Kidney capillary endothelial cell (primary cell): ENCODE results near the gene HTRA1.

Experiments used
- DNase-seq: peaks from one replicate; pipeline ENCODE4 v3.0.0-alpha.2; 2018; ENCODE audit warnings: low spot score

The HTRA1 gene

DNA sequence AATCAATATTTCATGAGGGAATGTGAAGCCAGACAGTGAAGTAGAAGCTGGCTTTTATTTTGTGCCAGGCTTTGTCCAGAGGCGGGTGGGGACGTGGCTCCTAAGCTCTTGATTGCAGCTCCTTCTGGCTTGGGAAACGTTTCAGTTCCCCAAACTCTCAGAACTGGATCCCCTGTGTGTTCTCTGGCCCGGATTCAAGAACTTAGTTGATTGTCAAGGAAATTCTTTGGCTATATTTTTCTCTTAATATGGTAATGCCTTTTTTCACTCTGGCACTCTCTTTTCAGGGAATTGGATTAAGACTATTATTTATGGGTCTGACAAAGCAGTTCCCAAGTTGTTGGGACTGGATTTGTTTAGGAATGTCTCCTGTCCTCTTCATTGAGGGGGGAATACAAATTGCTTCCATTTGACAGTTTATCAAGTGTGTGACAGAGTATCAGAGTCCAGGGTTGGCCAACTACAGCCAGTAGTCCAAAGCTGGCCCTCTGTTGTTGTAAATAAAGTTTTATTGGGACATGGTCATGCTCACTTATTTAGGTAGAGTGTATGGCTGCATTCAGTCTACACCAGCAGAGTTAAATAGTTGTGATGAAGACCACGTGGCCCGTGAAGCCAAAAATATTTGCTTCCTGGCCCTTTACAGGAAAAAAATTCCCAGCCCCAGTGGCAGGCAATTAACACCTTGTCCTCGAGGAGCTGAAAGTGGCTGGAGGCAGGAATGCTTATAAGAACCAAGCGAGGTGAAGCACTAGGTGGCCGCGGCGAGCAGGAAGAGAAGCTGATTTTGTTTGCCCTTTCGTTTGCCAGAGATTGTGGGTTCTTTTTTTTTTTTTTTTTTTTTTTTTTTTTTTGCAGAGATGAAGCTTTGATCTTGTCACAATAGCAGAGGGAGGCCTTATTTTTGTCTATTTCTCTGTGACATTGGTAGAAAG lies 34.3 kb downstream of the HTRA1 start:
- DNase-seq: no peak

DNA sequence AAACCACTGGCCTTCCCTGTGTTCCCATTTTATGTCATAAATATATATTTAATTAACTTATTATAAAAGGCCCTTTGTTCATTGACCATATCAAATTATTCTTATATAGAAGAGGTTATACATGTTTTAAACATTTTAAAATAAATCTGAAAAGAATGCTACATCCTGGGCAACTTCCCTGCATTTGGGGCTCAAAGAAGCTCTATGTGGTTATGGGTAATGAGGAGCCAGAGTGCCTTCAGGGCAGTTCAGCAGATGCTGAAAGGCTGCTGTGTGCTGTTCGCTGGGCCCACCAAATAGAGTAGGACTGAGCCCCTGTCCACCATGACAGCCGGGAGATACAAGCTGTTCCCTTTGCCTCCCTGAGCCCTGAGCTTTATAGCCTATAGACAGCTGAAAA lies 35.9 kb downstream of the HTRA1 start:
- DNase-seq: no peak

DNA sequence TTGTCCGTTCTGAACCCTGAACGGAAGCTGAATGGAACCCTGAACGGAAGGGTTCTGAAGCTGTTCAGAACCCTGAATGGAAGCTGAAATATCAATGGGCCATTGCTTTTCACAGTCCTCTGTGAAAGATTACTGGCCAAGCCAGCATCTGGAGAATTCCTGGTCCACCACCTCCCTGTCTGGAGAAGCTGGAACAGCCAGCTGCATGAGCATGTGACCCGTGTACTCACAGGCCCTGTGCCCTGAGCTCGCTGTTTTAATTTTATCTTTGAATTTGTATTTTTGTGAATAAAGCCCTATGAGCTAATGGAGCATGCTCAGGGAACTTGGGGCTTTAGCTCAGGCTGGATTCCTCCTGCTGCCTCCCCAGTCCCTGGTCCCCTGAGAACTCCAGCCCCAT lies 37.2 kb downstream of the HTRA1 start:
- DNase-seq: no peak

DNA sequence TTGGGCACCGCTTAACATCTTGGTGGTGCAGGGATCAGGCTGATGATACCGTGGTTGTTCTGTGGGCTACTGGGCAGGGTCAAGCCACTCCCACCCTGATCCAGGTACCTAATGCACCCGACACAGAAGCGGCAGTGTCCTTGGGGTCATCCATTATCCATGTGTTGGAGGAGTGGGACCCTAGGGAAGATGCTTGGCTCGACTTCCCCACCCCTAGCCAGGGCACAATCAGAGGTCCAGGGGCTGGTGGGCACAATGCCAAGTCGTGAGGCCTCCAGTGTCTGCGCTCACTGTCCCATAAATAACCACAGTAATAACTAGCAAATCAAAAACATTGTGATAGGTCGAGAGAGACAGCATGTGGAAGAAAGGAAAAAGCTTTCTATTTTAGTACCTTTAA lies 37.7 kb downstream of the HTRA1 start:
- no peak for DNase-seq

DNA sequence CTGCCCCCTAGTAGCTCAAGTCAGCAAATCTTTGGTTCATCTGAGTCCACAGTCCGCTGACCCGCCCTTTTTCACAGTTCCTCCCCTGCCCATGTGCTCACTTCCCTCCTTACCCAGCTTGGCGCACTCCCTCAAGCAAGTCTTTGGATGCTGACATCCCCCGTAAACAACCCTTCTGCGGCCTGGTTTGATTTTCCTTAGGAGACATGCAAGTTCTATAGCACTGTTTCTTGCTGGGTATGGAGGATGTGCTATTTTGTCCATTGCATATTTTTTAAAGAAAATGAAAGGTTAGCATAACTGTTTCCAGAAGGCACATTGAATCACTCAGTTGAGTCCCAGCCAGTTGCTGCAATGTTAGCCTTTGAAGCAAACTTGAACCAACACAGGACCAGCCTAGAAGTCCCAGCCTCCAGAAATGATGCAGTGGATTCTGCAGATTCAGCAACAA lies 38.2 kb downstream of the HTRA1 start:
- no peak for DNase-seq

DNA sequence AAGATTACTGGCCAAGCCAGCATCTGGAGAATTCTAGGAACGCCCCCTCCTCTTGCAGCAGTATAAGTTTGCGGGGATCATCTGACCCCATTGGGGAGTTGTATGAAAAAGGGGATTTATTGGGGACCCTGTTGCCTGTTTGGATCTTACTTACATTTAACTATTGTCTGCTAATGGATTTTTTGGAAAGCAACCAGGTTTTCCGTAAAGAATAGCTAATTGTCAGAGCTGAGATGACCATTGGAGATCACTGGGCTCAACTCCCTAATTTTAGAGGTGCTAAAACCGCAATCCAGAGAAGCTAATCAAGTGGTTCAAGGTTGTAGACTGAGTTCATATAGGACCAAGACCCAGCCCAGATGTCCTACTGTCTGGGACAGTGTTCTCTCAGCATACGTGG lies 38.8 kb downstream of the HTRA1 start:
- DNase-seq: no peak

DNA sequence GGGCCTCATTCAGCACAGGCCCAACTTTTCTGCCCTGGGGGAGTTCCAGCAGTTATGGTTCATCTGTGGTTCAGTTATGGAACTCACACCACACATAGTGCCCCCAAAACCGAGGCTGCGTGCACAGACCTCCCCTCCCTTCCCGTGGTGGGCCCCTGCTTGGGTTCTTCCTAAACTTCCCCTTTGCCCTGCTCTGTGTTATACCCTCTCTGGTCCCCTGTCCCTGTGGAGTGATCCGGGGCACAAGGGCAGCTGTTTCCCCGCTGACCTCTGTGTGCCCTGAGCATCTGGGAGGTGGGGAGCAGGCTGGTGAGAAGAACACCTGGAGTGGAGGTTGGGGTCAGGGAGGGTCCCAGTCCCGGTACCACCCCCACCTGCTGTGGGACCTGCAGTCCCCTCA lies 39.4 kb downstream of the HTRA1 start:
- DNase-seq: no peak

DNA sequence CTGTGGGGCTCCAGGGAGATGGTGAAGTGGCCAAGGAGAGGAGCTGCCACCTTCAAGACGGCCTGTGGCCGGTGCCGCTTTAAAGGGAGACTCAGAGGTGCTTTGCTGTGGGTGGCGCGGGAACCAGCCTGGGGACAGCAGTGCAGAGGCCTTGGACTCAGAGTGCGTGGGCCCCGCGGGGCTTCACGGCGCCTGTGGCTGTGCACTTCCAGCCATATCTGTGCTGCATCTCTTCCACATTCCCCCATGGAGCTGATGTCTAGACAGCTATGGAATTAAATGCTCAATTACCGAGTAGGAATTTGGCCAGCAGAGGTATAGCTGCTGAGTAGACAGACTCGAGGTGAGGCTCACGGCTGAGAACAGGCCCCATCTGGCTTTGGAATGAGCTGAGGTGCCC lies 41.7 kb downstream of the HTRA1 start:
- DNase-seq: no peak

DNA sequence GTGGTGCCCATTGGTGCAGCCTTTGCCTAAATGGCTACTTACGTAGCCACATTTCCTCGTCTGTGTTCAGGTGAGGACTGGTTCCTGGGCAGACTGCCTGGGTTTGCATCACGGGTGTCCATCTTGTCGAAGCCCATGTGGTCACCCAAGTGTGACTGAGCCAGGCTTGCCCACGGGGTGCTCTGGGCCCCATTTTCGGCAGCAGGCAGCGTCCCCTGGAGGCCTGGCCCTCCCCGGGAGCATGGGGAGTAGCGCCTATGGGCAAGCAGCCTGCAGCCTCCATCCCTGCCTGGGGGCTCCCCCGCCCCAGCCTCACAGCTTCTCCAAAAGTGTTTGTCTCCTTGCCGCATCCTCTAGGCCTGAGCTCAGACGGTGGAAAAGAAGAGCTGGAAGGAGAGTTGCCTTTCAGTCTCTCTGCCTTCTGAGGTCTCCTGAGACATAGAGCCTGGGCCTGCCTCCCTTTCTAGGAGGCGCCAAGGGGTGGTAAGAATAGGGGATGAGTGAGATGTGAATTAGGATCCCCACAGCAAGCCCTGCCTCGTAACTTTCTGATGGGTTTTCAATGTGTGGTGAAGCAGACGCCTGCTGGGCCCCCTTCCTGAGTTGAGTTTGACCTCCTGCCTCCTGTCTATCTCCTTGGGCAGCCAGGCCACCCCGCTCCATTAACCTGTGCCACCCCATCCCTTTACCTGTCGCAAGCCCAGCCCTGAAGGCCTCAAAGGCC lies 42.7 kb downstream of the HTRA1 start:
- DNase-seq: no peak

DNA sequence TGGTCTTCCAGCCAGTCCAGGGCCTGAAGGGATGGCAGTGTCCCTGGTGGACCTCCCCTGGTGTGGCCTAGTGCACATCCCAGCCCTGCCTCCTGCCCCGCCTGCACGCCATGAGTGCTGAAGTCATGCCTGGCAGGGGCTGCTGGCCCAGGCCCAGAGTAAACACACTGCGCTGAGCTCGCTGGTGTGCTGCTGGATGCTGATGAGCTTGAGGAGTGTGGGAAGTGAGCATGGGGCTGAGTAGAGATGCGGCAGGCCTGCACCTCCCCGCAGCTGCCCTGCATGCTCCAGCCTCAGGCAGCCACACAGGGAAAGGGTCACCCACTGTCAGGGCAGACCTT lies 43.2 kb downstream of the HTRA1 start:
- no peak for DNase-seq

DNA sequence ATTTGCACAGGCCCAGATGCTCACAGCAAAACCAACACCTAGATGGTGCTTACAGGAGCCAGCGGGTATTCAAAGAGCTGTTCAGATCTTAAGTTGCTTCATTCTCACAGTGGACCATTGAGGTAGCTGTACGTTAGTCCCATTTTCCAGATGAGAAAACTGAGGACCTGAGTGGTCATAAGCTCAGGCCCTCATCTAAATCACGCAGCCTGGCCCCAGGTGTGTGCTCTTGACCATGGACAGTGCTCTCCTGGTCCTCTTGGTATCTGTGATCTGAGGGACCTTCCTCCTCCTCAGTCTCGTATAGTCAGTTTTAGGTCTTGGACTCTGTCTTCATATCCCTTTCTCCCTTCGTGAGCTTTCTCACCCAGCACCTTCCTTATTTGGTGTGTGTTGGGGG lies 43.7 kb downstream of the HTRA1 start:
- no peak for DNase-seq

DNA sequence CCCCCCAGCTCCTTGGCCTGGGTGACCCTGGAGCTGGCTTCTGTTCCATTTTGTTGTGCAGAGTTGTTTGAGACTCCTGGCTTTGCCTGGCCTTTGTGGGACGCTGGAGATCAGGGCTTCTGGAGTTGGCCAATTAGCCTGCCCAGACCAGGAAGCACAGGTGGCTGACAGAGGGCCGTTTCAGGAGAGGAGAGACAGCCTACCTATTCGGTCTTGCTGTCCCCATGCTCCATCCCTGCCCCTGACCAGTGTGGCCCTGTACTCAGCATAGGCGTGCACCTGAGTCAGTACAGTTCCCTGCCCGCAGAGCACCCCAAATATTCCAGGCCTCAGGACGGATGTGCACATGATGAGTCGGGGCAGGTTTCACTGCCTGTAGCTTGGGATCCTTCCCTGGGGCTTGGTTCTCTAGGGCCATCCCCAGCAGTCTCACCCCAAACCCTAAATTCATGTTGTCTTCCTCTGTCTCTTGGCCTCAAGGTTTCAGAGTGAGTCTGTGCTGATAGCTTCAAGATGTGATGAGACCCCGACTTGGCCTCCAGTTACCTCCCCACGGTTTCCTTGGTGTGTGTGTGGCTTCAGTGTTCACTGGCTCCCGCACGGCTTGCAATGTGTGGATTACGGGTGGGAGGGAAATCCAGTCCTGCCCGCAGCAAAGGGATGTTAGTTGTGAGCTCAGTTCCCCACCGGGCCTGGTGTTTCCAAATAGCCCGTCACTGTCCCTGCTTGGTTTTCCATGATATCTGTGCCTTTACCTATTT lies 44.7 kb downstream of the HTRA1 start:
- no peak for DNase-seq

DNA sequence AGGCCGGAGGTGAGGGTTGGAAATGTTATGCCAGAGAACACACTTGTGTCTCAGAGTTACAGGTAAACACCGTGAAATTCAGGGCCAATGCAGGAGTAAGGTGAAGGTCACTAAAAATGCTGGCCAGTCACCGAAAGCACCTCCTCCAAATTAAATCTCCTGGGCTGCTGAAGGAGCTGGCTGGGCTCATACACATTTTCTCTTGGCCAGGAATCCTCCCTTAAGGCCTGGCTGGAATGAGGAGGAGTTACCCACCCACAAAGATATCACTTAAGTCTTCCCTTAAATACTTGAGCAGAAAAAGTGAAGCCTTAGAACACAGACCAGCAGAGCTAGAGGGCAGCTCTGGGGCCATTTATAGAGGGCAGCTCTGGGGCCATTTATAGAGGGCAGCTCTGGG lies 46.3 kb downstream of the HTRA1 start:
- DNase-seq: no peak

DNA sequence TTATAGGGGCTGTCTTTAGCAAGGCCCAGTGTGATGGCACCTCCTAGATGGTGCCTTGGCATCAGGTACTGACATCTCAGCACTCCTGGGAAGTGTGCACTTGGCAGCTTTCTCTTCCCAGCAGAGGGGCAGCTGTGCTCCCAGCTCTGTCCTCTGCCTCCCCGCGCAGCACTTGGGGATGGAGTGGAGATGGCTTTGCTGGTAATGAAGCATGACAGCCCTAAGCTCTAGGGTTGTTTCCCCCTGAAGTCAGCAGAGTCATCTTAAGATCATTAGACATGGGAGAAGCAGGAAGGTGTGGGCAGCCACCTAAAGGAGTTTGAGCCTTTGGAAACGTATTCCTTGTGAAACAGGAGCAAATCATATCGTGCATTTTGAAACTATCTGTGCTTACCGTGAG lies 46.7 kb downstream of the HTRA1 start:
- no peak for DNase-seq

DNA sequence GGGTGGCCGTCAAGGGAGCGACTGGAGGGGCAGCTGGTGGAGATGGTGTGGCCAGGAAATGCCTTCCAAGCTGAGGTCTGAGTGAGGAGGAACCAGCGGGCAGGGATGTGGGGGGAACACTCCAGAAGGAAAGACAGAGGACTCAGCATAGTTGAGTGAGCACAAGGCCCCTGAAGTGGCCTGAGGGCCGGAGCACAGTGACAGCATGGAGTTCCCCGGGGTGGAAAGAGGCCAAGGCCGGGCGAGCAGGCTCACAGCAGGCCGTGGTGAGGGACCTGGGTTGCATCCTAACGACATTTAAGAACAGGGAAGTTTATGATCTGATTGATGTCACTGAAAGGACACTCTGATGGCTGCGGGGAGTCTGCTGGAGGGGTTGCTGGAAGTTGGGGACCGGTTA lies 48.0 kb downstream of the HTRA1 start:
- no peak for DNase-seq

DNA sequence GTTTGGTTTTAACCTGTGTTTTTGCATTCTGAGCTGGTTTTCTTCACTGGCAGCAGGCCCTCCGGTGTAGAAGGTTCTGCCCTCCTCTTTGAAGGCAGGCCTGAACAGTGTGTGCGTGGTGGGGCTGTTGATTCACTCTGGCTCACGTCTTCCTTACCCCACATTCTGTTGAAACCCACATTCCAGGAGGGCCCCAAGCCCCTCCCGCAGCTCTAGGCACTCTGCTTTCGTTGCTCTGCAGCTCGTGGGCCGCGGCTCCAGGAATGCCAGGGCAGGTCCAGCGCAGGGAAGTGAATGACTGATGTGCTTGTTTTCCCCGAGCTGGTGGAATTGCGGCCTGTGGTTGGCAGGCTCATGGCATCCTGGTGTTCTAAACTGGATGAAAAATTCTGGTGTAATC lies 49.0 kb downstream of the HTRA1 start:
- no peak for DNase-seq

DNA sequence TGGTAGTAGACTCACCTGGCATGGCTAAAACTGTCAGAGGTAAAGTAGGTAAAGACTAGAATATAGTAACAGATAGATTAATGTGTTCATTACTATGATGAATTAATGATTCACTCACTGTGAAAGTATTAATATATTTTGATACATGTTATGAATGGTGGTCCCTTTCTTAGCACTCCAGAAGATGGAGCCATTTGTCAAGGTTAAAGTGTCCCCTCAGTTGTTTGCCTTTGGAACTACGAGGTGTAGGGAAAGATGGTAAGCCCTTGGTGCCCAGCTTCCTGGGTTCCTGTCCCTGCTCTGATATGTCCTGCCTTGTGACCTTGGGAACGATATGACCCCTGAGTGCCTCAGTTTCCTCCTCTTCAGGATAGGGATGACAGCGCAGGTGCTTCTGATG lies 49.4 kb downstream of the HTRA1 start:
- no peak for DNase-seq

DNA sequence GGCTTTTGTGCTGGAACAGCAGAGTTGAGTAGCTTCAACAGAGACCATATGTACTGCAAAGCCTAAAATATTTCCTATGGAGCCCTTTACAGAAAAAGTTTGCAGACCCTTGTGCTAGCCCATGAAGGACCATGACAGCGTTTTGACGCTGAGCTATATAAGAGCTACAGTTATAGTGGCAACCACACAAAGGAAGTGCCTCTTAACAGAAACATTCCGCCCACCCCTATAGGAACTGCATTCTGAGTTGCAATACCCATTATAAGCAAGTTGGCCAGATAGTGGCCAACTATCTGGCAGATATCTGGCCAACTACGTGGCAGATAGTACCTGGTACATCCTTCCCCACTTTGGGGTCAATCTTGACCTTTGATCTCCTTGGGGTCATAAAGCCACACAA lies 51.7 kb downstream of the HTRA1 start:
- DNase-seq: no peak

DNA sequence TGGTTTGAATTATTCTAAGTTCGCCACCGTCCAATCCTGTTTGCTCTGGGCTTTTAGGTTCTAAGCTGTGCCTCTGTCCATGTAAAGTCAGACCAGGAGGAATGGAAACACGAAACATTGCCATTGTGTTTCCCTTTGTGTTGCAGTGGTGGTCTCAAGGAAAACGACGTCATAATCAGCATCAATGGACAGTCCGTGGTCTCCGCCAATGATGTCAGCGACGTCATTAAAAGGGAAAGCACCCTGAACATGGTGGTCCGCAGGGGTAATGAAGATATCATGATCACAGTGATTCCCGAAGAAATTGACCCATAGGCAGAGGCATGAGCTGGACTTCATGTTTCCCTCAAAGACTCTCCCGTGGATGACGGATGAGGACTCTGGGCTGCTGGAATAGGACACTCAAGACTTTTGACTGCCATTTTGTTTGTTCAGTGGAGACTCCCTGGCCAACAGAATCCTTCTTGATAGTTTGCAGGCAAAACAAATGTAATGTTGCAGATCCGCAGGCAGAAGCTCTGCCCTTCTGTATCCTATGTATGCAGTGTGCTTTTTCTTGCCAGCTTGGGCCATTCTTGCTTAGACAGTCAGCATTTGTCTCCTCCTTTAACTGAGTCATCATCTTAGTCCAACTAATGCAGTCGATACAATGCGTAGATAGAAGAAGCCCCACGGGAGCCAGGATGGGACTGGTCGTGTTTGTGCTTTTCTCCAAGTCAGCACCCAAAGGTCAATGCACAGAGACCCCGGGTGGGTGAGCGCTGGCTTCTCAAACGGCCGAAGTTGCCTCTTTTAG lies 52.9 kb downstream of the HTRA1 start:
- DNase-seq: no peak

DNA sequence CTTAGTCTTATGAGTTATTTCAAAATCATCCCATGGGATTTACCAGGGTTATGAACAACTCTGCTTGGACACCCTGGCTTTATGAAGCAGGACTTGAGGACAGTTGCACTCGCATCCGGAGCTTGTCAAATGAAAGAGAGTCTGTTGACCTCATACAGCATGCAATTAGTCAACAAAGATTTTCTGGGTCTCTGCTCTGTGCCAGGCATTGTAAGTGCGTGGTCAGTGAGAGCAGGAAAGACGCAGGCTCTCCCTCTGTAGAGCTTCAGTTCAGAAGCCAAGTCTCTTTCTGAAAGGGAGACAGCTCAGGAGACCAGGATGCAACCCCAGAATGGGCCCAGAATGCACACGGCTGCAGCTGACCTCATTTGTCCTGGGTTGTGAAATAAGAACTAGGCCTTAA lies 53.7 kb downstream of the HTRA1 start:
- DNase-seq: no peak

DNA sequence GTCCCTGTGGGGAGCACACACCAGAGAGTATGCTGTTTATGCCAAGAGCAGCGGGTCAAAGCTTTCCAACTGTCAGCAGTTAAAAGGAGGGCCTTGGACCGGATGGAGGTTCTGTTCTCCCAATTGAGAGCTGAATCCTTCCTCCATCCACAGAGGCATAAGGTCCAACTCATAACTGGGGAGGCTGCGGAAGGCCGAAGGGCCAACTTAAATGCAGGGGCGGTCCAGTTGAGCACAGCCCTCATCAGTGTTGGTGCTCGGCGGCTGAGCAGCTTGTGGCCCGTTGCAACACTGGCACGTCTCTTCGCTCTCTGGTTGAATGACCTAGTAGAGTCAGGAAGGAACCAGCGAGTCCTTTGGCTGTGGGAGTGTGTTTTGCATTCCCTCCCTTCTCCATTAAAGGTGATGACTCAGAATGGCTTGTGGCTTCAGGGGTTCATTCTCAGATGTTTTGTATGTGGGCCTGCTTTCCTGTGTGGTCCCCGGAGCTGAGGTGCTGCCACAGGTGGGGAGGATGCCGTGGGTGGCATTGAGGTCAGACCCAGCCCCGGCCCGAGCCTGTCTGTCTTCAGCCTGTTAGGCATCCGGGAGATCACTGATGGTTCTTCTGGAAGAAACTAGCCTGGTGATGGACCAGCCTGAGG lies 54.4 kb downstream of the HTRA1 start:
- no peak for DNase-seq

DNA sequence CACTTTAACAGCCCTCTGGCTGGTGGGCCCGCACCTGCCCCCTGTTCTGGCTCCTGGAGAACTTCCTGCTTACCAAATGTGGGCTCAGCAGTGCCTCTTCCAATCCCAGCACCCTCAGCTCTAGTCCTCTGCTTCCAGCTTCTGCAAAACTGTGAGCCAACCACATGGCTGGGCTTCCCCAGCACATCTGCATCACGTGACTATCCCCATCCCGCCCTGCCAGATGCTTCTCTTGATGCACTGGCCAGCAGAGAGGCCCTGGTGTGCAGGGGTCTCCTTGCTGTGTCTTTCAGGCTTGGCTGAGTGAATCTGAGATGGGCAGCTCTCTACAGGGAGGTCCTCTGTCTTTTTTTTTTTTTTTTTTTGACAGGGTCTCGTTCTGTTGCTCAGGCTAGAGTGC lies 55.4 kb downstream of the HTRA1 start:
- DNase-seq: no peak
